HG03342 (cell line): Measurements from ENCODE around the gene CXCL11.
"Not testable (repeated sequence)": the region's sequence is repeated elsewhere in the genome, so short reads cannot be mapped to it uniquely, and the experiment has no call there.

Source experiments
- ATAC-seq: cut with Tn5 transposase; IDR thresholded peaks from one replicate; pipeline ENCODE4 v1.9.1; 2021; ENCODE audit warnings: mild to moderate bottlenecking, moderate library complexity; ENCODE audit not compliant: unreplicated experiment

The CXCL11 gene

GRCh38 chr4:76003035-76003434, 32.8 kb downstream of the CXCL11 start:
- ATAC-seq, result no peak

GRCh38 chr4:76002176-76002575, 33.7 kb downstream of the CXCL11 start:
- ATAC-seq, result no peak

GRCh38 chr4:76001700-76002099, 34.2 kb downstream of the CXCL11 start:
- ATAC-seq, result no peak

- no peak for ATAC-seq
Observed at GRCh38 chr4:76000279-76000678, 35.6 kb downstream of the CXCL11 start.

GRCh38 chr4:75998525-75999147, 37.2 kb downstream of the CXCL11 start:
- ATAC-seq, result not testable (repeated sequence)

- ATAC-seq, result no peak
Observed at GRCh38 chr4:75997946-75998345, 37.9 kb downstream of the CXCL11 start.

- ATAC-seq, result no peak
Observed at GRCh38 chr4:75997081-75997480, 38.8 kb downstream of the CXCL11 start.

- no peak for ATAC-seq
Observed at GRCh38 chr4:75995727-75996126, 40.1 kb downstream of the CXCL11 start.

GRCh38 chr4:75992462-75992861, 43.4 kb downstream of the CXCL11 start:
- ATAC-seq, result no peak

- ATAC-seq, result no peak
Observed at GRCh38 chr4:75989846-75990528, 45.9 kb downstream of the CXCL11 start.

GRCh38 chr4:75985116-75985515, 50.8 kb downstream of the CXCL11 start:
- ATAC-seq, result no peak
